GM18873 (cell line): Measurements from ENCODE around the gene KIFAP3.
"Not testable (repeated sequence)": the region's sequence is repeated elsewhere in the genome, so short reads cannot be mapped to it uniquely, and the experiment has no call there.

Source experiments
- ATAC-seq: cut with Tn5 transposase; IDR thresholded peaks from one replicate; pipeline ENCODE4 v1.9.1; 2021; ENCODE audit warnings: mild to moderate bottlenecking, moderate library complexity, moderate number of reproducible peaks; ENCODE audit not compliant: unreplicated experiment, low FRiP score

The KIFAP3 gene

GRCh38 chr1:169892927-169893644 is 181.4 kb downstream of the KIFAP3 start:
- ATAC-seq, result no peak

GRCh38 chr1:169892176-169892926 is 182.1 kb downstream of the KIFAP3 start:
- ATAC-seq, result no peak

DNA sequence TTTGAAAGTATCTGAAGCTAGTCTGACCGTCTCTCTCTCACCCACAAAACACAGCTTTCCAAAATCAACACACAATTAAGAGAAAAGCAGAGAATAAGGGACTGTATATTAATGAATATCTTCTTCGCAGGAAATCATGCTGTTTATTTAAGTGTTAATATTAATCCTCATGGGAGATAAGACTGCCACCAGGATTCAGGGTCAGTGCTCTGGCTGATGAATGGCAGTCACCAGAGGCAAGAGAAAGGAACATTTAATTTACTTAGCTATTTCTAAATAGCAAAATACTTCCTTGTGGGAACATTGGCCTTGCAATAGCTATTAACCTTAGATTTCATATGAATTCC is 183.0 kb downstream of the KIFAP3 start:
- no peak for ATAC-seq

DNA sequence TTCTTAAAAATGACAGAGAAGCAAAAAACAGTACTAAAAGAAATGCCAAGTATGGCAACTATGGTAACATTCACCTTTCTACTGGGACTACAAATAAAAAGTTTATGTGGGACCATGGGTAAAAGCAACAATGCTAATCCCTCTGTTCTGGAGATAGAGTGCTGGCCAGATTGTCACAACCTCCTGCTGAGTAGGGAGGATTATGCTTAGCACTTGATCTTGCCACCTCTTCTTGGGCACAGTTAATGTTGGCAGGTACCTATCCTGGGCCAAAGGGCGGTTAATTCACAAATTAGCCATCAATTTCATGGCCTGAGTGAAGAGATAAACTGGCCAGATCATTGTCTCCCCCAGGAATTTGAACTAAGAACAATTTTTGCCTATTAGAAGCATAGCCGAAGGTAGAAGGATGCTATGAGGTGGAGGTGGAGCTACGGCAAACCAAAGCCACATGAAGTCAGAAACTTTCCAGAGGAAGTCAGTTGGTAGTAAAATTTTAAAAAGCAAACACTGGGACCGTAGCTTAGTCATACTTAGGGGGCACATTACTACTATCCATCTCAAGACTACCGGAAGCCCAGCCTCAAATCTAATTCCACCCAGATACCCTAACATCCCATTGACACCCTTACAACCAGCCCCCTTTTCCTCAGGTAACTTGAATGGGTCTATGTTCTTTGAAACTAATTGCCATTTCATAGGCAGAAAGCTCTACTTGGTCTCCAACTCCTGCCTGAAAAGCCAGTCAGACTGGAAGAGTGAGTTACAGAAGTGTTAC is 183.5 kb downstream of the KIFAP3 start:
- no peak for ATAC-seq

- ATAC-seq, result no peak
Observed at GRCh38 chr1:169889871-169890270, 184.6 kb downstream of the KIFAP3 start.

DNA sequence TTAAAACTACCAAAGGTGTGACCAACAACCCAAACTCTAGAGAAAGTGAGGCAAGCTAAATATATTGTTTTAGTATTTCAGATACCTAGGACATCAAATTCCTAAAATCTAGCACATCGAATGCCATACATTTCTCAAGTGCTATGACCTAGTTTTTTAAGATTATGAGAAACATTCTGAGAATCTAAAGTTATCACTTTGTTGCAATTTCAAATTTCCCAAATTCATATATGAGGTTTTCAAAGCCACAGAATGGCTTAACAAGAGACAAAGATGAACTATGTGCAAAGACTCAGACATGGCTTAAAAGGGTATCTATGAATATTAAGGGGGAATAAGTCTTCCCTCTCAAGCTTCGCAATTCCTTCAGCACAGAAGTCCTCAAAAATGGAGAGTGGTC is 187.6 kb downstream of the KIFAP3 start:
- ATAC-seq, result no peak

DNA sequence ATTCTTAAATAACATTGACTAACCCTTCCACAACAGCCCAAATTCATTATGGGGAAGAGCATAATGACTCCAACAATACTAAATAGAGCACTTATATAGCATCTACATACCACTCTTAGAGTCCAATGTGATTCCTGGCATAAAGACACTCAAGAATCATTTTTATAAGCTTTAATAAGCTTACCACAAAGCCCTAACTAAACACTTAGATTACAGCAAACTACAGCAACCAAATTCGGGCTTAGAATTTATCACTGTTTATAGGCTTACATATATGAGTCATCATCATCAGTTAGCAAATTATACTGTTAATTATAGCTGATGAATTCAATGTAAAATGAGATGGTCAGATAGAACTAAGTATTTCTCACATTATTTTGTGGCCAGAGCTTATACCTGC is 188.1 kb downstream of the KIFAP3 start:
- ATAC-seq, result no peak

DNA sequence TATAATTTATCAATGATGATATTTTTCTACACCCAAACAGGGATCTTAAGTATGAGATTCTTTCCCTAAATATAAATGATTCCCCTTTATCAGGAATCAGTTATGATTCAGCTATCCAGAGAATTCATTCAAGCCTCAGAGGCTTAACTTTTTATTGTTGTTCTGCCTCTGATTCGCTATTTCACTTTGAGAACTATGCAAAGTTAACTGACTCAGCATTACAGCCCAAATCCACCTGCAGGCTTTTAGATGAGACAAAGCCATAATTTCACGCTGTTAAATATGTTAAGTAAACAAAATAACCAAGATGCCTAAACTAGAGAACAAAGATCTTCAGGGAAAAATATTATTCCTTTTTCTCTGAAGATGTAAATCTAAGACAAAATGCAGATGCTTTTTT is 189.3 kb downstream of the KIFAP3 start:
- no peak for ATAC-seq

DNA sequence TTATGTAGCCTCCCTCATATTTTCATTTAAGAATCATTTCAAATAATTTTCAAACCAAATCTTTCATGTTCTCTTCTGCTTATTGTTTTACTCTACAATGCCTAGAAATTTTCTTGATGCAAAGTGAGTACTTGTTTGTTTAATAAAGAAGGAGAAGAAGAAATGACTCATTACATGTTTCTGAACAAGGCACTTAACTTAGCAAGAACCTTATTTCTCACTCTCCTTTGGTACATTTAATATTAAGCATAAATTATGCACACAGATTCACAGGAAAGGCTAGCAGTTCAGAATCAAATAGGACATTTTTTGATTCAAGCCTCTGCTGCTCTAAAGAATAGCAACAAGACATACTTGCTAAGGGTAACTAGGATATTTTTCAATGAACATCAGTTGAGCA is 189.9 kb downstream of the KIFAP3 start:
- no peak for ATAC-seq

GRCh38 chr1:169882039-169882511 is 192.4 kb downstream of the KIFAP3 start:
- no peak for ATAC-seq

- ATAC-seq, result no peak
Observed at GRCh38 chr1:169879034-169879840, 195.3 kb downstream of the KIFAP3 start.

- ATAC-seq, result no peak
Observed at GRCh38 chr1:169878498-169878897, 196.0 kb downstream of the KIFAP3 start.

- ATAC-seq, result no peak
Observed at GRCh38 chr1:169877800-169878491, 196.5 kb downstream of the KIFAP3 start.

DNA sequence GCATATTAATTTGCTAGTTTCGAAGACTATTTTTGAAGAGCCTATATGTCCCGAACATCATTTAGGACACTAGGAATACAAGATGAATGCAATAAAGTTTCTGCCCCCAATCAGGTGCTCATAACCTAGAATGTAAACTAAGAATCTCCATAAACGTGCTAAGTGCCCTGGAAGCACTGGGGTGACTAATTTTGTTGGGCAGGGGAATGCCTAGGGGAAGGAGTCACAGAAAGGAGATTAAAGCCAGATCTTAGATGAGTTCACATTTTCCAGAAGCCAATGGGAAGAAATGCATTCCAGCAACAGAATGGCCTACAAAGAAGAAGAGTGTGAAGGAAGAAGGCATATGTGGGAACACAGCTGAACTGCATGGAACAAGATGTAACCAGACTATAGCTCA is 200.3 kb downstream of the KIFAP3 start:
- no peak for ATAC-seq

- no peak for ATAC-seq
Observed at GRCh38 chr1:169873582-169874199, 200.8 kb downstream of the KIFAP3 start.

DNA sequence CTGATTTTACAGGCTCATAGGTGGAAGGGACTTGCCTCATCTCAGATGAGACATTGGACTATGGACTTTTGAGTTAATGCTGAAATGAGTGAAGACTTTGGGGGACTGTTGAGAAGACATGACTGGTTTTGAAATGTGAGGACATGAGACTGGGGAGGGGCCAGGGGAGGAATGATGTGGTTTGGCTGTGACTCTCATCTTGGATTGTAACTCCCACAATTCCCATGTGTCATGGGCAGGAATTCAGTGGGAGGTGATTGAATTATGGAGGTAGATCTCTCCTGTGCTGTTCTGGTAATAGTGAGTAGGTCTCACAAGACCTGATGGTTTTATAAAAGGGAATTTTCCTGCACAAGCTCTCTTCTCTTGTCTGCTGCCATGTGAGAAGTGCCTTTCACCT is 201.6 kb downstream of the KIFAP3 start:
- no peak for ATAC-seq

GRCh38 chr1:169871988-169872387 is 202.5 kb downstream of the KIFAP3 start:
- ATAC-seq, result not testable (repeated sequence)
